ENCODE results near the gene SATB2. TPM values are rescaled to one million over a fixed set of nuclear protein-coding genes. Genes with fewer than 3 reads are reported as not detected.

The SATB2 gene
- total RNA-seq: 10 to 100 TPM in 1 of 2 donors, 1 to 10 TPM in 1; 5.2 to 11.8 TPM

GRCh38 chr2:199457147-199458008 is at the start of gene SATB2:
SATB2 (minus strand) TSS chr2:199457939; CDS start chr2:199456037, 1,902 bp downstream.
- H3K4me1 ChIP-seq (replicated peaks): no peaks in the 10 kb centered on the region
- H3K36me3 ChIP-seq: no peaks in the 10 kb centered on the region
- peak within 1 kb of the TSS; percentile 70 to 82 for H3K4me3 ChIP-seq
- no peaks in the 10 kb centered on the region for H3K9me3 ChIP-seq
- WGBS: 1% methylated on average over 58 of the region's 61 CpGs
- TF ChIP-seq POLR2AphosphoS5 (IDR thresholded peaks at IDR 0.05): no peak
- no peak for TF ChIP-seq POLR2A (IDR thresholded peaks at IDR 0.05)
- TF ChIP-seq CTCF (IDR thresholded peaks at IDR 0.05): no peak
- intact Hi-C loops (cut with DNase I): no loop called here
- no peaks in the 10 kb centered on the region for H3K27me3 ChIP-seq (replicated peaks; ENCODE audit: insufficient read depth)
- H3K27ac ChIP-seq: peak within 1 kb of the TSS; percentile 80 to 84
- DNase-seq (ENCODE audit: low spot score): no peak

- whole genome bisulfite sequencing: 56% methylated on average over 2 of the region's 2 CpGs
- no peaks in the 10 kb centered on the region for H3K9me3 ChIP-seq
- DNase-seq (ENCODE audit: low spot score): no peak
- H3K27me3 ChIP-seq (replicated peaks; ENCODE audit: insufficient read depth): no peaks in the 10 kb centered on the region
- no peak overlapping the region for H3K4me3 ChIP-seq
- intact Hi-C loops (cut with DNase I): loop anchor here (10.0 kb wide), 1 partner anchor 701 kb away; no protein-coding TSS in a partner anchor
- no peaks in the 10 kb centered on the region for H3K4me1 ChIP-seq (replicated peaks)
- TF ChIP-seq CTCF (IDR thresholded peaks at IDR 0.05) (no peak), POLR2A (IDR thresholded peaks at IDR 0.05) (no peak), POLR2AphosphoS5 (IDR thresholded peaks at IDR 0.05) (no peak)
- H3K27ac ChIP-seq: no peak overlapping the region
- no peaks in the 10 kb centered on the region for H3K36me3 ChIP-seq
Observed at GRCh38 chr2:199505755-199506403, 48.1 kb upstream of the SATB2 start.

- Histone ChIP-seq H3K27ac (no peak overlapping the region), H3K9me3 (no peaks in the 10 kb centered on the region), H3K4me3 (no peak overlapping the region), H3K36me3 (no peaks in the 10 kb centered on the region), H3K27me3 (replicated peaks; ENCODE audit: insufficient read depth) (no peaks in the 10 kb centered on the region), H3K4me1 (replicated peaks) (no peaks in the 10 kb centered on the region)
- no peak for TF ChIP-seq CTCF (IDR thresholded peaks at IDR 0.05)
- TF ChIP-seq POLR2A (IDR thresholded peaks at IDR 0.05): no peak
- TF ChIP-seq POLR2AphosphoS5 (IDR thresholded peaks at IDR 0.05): no peak
- intact Hi-C loops (cut with DNase I): loop anchor here (10.0 kb wide), 1 partner anchor 698 kb away; no protein-coding TSS in a partner anchor
- no peak for DNase-seq (ENCODE audit: low spot score)
Observed at GRCh38 chr2:199503148-199503547, 45.4 kb upstream of the SATB2 start.

- Histone ChIP-seq H3K36me3 (no peaks in the 10 kb centered on the region), H3K27ac (no peak overlapping the region), H3K4me3 (no peak overlapping the region), H3K9me3 (no peaks in the 10 kb centered on the region), H3K27me3 (replicated peaks; ENCODE audit: insufficient read depth) (peaks cover 2% of the 10 kb centered on the region), H3K4me1 (replicated peaks) (no peaks in the 10 kb centered on the region)
- WGBS: 91% methylated on average over 3 of the region's 3 CpGs
- intact Hi-C loops (cut with DNase I): no loop called here
- no peak for TF ChIP-seq CTCF (IDR thresholded peaks at IDR 0.05)
- TF ChIP-seq POLR2AphosphoS5 (IDR thresholded peaks at IDR 0.05): no peak
- TF ChIP-seq POLR2A (IDR thresholded peaks at IDR 0.05): no peak
- no peak for DNase-seq (ENCODE audit: low spot score)
Observed at GRCh38 chr2:199499005-199499404, 41.3 kb upstream of the SATB2 start.

Measured in prostate gland (tissue), 2 donors.